A673 (cell line): ENCODE results near the gene USH1C. TPM values are rescaled to one million over a fixed set of nuclear protein-coding genes. Genes with fewer than 3 reads are reported as not detected.

ENCODE experiments used
- BruUV-seq: library from RNA; stranded (reverse); fragments of 400-500 nt; replicated peaks from 2 replicates; lab custom pipeline; 2021; lab: Mats Ljungman, UMichigan
- CTCF ChIA-PET: fragments of 300-600 bp; sonication (Branson Sonifier 250); formaldehyde crosslinking; loops from one replicate; lab custom pipeline; 2022; ENCODE audit warnings: antibody characterized with exemption; lab: Charles Lee
- POLR2A ChIA-PET: fragments of 300-600 bp; sonication (Branson Sonifier 250); formaldehyde crosslinking; loops from one replicate; lab custom pipeline; 2022; ENCODE audit warnings: antibody characterized with exemption; ENCODE audit not compliant: low non-redundant PET; lab: Charles Lee
- DNase-seq: peaks from one replicate; pipeline ENCODE4 v3.0.0-alpha.2; 2015; ENCODE audit warnings: low spot score
- H3K27ac ChIP-seq: fragments of 200-600 bp; sonication (generic); 2 replicates; pipeline ENCODE4 v1.5.1; 2016; ENCODE audit warnings: mixed run types, low read depth, mild to moderate bottlenecking, mixed read lengths, antibody characterized with exemption, low read length; ENCODE audit not compliant: poor library complexity, severe bottlenecking
- H3K27me3 ChIP-seq: fragments of 200-600 bp; sonication (generic); replicated peaks from 2 replicates; pipeline ENCODE4 v1.6.1; 2017; ENCODE audit warnings: mixed run types, low read depth, mild to moderate bottlenecking, mixed read lengths, antibody characterized with exemption, low read length; ENCODE audit not compliant: insufficient read depth, poor library complexity
- H3K36me3 ChIP-seq: fragments of 200-600 bp; sonication (generic); 2 replicates; pipeline ENCODE4 v1.6.1; 2016; ENCODE audit warnings: mixed run types, mild to moderate bottlenecking, mixed read lengths, antibody characterized with exemption, low read length; ENCODE audit not compliant: insufficient read depth, poor library complexity, severe bottlenecking
- H3K4me1 ChIP-seq: fragments of 200-600 bp; sonication (generic); 2 replicates; pipeline ENCODE4 v1.6.1; 2017; ENCODE audit warnings: mixed run types, mild to moderate bottlenecking, mixed read lengths, antibody characterized with exemption, low read length; ENCODE audit not compliant: insufficient read depth, poor library complexity, severe bottlenecking
- H3K4me3 ChIP-seq: fragments of 200-600 bp; sonication (generic); 2 replicates; pipeline ENCODE4 v1.5.1; 2016; ENCODE audit warnings: low read depth, mixed run types, mild to moderate bottlenecking, mixed read lengths, low read length; ENCODE audit not compliant: poor library complexity, severe bottlenecking
- H3K9me3 ChIP-seq: fragments of 200-600 bp; sonication (generic); 2 replicates; pipeline ENCODE4 v1.6.1; 2016; ENCODE audit warnings: mixed run types, low read depth, mild to moderate bottlenecking, mixed read lengths, antibody characterized with exemption, low read length; ENCODE audit not compliant: poor library complexity, severe bottlenecking
- CTCF ChIP-seq: fragments of 300-800, 200-600 bp; sonication (generic); conservative IDR thresholded peaks from 2 replicates; pipeline ENCODE4 v1.5.1; 2017; ENCODE audit warnings: low read depth, mild to moderate bottlenecking, antibody characterized with exemption, low read length, moderate library complexity, mixed read lengths
- EZH2 ChIP-seq: fragments of 200-600 bp; sonication (generic); IDR thresholded peaks from 2 replicates; pipeline ENCODE4 v1.6.1; 2017; ENCODE audit warnings: borderline replicate concordance, low read depth, mild to moderate bottlenecking, mixed read lengths, antibody characterized with exemption, low read length; ENCODE audit not compliant: poor library complexity, severe bottlenecking
- intact Hi-C: fragments of 100-400 bp; cut with micrococcal nuclease; formaldehyde crosslinking; loops from one replicate; pipeline ENCODE4 v1.10.0; 2022; ENCODE audit not compliant: unreplicated experiment
- total RNA-seq: library from RNA; stranded (reverse); gene quantifications from 2 replicates; pipeline ENCODE4 v1.2.3, GENCODE V29; 2021

The USH1C gene
- total RNA-seq, 1 experiment from 2014 or later, result not detected

GRCh38 chr11:17573526-17573925, 29.3 kb upstream of the USH1C start:
- no peaks in the 10 kb centered on the region for H3K9me3 ChIP-seq
- no peak overlapping the region for H3K27ac ChIP-seq
- TF ChIP-seq EZH2 (no peak), CTCF (no peak)
- ChIA-PET POLR2A (no interaction called here), CTCF (no interaction called here)
- no peaks in the 10 kb centered on the region for H3K36me3 ChIP-seq
- BruUV-seq, result no TSS peak
- no peak for DNase-seq
- H3K4me1 ChIP-seq, result no peaks in the 10 kb centered on the region
- no peaks in the 10 kb centered on the region for H3K27me3 ChIP-seq
- no peak overlapping the region for H3K4me3 ChIP-seq
- intact Hi-C loops, result no loop called here

GRCh38 chr11:17572791-17573460, 28.7 kb upstream of the USH1C start:
- H3K27me3 ChIP-seq, result no peaks in the 10 kb centered on the region
- BruUV-seq, result no TSS peak
- CTCF ChIA-PET, result no interaction called here

GRCh38 chr11:17572359-17572690, 28.1 kb upstream of the USH1C start:
- DNase-seq, result no peak
- intact Hi-C loops, result no loop called here
- Histone ChIP-seq H3K4me3 (no peak overlapping the region), H3K4me1 (no peaks in the 10 kb centered on the region), H3K27me3 (no peaks in the 10 kb centered on the region), H3K36me3 (no peaks in the 10 kb centered on the region), H3K9me3 (no peaks in the 10 kb centered on the region), H3K27ac (no peak overlapping the region)
- CTCF ChIA-PET, result no interaction called here
- TF ChIP-seq EZH2 (no peak), CTCF (no peak)
- POLR2A ChIA-PET, result no interaction called here
- BruUV-seq, result no TSS peak

More at GRCh38 chr11:17572791-17573460, 28.7 kb upstream of the USH1C start:
- Histone ChIP-seq H3K27ac (no peak overlapping the region), H3K9me3 (no peaks in the 10 kb centered on the region), H3K36me3 (no peaks in the 10 kb centered on the region), H3K4me1 (no peaks in the 10 kb centered on the region), H3K4me3 (no peak overlapping the region)
- intact Hi-C loops, result no loop called here
- TF ChIP-seq CTCF (no peak), EZH2 (no peak)
- DNase-seq, result no peak
- POLR2A ChIA-PET, result no interaction called here
